Measurements from ENCODE around the gene MLH3. TPM values are rescaled to one million over a fixed set of nuclear protein-coding genes. Genes with fewer than 3 reads are reported as not detected.

MLH3 gene
- total and polyA plus RNA-seq, 2 of the 13 experiments (the other 11 are each of a cell fraction or from before 2014, with no cell fraction given) = 14.4 to 24.8 TPM

GRCh38 chr14:75069121-75069810 is 18.0 kb upstream of the MLH3 start, which contains the start of gene ZC2HC1C (continued):
- TF ChIP-seq AHDC1 (CRISPR knock-in tag; IDR thresholded peaks at IDR 0.05; ENCODE audit: borderline replicate concordance) (no peak), ZNF3 (CRISPR knock-in tag; IDR thresholded peaks at IDR 0.05) (no peak), ZSCAN31 (CRISPR knock-in tag; IDR thresholded peaks at IDR 0.05; ENCODE audit: low read depth) (peak; percentile 85; the same call in 1 of the 2 replicates), ZIK1 (CRISPR knock-in tag; IDR thresholded peaks at IDR 0.05; ENCODE audit: borderline replicate concordance, low read depth) (no peak), ZNF569 (CRISPR knock-in tag; IDR thresholded peaks at IDR 0.05; ENCODE audit: borderline replicate concordance) (no peak; the same call in 1 of the 2 replicates), ZNF605 (CRISPR knock-in tag; IDR thresholded peaks at IDR 0.05) (peak; percentile 90), HOXA7 (CRISPR knock-in tag; IDR thresholded peaks at IDR 0.05) (no peak), ZNF230 (CRISPR knock-in tag; IDR thresholded peaks at IDR 0.05) (peak; percentile 49; the same call in 1 of the 2 replicates), TAF1 (CRISPR knock-in tag; IDR thresholded peaks at IDR 0.05) (peak; percentile 89), DNMT1 (CRISPR knock-in tag; IDR thresholded peaks at IDR 0.05) (no peak), ZBTB7A (CRISPR knock-in tag; IDR thresholded peaks at IDR 0.05) (no peak), FUBP1 (CRISPR knock-in tag; IDR thresholded peaks at IDR 0.05; ENCODE audit: borderline replicate concordance) (no peak), ZNF83 (CRISPR knock-in tag; IDR thresholded peaks at IDR 0.05; ENCODE audit: borderline replicate concordance) (0 out of 2 replicates have a peak, but pooled peaks have one; percentile 45), MAF1 (CRISPR knock-in tag; IDR thresholded peaks at IDR 0.05; ENCODE audit: borderline replicate concordance) (0 out of 2 replicates have a peak, but pooled peaks have one; percentile 61), NFE2L1 (CRISPR knock-in tag; IDR thresholded peaks at IDR 0.05; ENCODE audit: borderline replicate concordance) (peak; percentile 87; the same call in 1 of the 2 replicates), ASH2L (IDR thresholded peaks at IDR 0.05; ENCODE audit: insufficient read length, low read depth, low read length) (peak; percentile 76), TCF7 (IDR thresholded peaks at IDR 0.05; ENCODE audit: low read depth) (no peak), ZNF12 (CRISPR knock-in tag; IDR thresholded peaks at IDR 0.05) (no peak; the same call in 1 of the 2 replicates)

Data from HepG2 (cell line).